ENCODE results near the gene TACR1.

Gene TACR1

DNA sequence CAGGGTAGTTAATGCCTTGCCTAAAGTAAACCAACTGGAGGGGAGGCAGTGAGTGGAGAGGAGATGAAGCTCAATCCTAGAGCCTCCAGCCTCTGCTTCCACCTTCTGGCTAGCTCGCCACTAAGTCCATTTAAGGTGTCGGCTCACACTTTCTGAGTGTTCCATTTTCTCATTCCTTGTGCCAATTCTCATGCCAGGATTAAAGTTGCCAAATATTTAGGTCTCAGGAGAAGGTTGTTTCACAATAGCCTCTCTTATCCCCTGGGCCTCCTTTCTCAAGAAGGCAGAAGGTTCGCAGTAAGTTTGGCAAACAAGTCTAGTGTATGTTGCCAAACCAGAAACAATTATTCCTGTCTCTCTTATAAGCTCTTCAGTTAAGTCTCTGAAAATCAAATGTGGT, 57.2 kb downstream of the TACR1 start:
- no peak for DNase-seq

DNA sequence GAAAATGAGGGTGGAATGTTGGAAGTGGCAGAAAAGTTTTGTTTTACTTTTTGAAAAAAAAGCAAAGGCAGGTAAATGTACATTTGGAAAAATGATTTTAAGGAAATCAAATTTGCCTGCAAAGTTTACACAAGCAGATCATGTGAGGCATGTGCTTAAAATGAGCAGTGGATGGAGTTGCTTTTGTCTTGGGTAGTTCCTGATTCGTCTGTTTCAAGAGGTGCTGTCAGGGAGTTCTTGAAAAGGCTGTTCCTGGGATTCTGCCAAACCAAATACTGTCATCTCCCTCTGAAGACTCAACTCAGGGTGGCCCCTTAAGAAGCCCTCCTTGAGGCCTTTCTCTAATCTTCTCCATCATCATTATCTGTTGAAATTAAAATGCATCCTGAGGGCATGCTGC, 59.0 kb downstream of the TACR1 start:
- DNase-seq = no peak

DNA sequence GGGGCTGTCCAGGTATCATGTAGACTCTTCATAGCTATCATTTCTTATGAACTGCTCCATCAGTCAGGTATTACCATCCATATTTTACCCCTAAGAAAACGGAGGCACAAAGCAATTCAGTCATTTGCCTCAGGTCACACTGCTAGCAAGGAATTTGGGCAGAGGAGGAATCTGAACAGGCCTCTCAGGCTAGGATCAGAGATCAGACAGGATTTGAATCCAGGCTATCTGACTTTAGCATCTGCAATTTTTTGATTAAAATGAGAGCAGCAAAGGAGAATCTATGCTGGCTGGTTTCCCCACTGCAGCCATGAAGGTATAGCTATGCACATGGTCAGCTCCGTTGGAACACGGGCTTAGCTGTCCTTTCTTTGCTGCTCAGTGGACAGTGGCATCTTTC, 60.1 kb downstream of the TACR1 start:
- no peak for DNase-seq

DNA sequence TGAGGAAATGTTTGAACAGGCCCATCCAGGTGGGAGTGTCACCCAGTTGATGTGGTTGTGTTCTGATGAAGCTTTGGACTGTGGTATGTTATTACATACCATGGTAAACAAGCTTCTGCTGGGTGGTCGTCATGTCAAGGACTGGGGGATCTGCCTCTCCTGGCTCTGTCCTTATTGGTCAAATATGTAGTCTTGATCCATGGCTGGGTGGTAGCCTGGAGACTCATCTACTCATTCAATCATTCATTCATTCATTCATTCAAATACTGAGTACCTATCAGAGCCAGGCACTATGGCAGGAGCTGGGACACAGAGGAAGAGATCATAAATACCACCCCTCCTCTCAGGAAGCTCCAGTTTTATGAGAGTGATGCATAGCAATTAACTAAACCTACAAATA, 60.8 kb downstream of the TACR1 start:
- DNase-seq = no peak

DNA sequence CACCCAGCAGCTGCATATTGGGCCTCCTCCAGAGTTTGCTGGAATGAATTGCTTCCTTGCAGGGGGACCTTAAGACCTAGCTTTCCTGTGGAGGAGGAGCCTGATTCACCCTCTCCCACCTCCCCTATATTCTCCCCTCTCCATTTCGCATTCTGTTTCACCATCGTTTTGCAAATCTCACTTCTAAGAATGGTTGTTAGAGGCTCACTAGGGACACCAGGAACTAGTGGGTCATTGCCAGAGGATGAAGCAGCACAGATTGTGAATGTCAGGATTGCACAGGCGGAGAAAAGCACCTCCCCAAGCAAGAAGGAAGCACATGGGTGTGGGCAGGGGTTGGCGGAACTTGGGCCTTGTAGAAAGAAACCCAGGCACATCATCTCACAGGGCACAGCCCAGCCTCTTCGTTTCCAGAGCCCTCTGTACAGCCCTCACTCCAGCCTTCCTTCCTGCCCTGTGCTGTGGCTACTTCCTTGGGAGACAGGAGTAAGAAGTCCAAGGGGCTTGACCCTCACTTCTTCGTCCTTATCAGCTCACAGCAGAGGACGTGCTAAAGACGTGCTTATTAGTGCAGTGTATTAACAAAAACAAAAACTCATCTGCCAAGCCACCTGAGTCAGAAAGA, 63.4 kb downstream of the TACR1 start:
- DNase-seq = no peak

DNA sequence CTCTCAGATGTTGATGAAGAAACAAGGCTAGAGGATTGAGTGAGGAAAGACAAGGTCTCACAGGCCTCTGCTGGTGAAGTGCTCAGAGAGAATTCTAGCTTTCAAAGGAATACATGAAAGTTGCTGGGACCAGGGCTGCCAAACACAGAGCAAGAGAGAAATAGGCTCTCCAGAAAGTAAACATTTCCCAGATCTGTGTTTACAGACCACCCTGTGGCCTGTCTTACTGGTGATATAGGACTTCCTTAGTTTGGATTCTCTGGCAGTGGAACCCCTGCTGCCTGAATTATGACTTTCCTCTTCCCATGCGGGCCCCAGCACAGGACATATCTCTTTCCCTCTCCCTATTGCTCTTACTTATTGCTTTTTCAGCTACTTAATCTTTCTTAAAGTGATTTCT, 64.5 kb downstream of the TACR1 start:
- no peak for DNase-seq

DNA sequence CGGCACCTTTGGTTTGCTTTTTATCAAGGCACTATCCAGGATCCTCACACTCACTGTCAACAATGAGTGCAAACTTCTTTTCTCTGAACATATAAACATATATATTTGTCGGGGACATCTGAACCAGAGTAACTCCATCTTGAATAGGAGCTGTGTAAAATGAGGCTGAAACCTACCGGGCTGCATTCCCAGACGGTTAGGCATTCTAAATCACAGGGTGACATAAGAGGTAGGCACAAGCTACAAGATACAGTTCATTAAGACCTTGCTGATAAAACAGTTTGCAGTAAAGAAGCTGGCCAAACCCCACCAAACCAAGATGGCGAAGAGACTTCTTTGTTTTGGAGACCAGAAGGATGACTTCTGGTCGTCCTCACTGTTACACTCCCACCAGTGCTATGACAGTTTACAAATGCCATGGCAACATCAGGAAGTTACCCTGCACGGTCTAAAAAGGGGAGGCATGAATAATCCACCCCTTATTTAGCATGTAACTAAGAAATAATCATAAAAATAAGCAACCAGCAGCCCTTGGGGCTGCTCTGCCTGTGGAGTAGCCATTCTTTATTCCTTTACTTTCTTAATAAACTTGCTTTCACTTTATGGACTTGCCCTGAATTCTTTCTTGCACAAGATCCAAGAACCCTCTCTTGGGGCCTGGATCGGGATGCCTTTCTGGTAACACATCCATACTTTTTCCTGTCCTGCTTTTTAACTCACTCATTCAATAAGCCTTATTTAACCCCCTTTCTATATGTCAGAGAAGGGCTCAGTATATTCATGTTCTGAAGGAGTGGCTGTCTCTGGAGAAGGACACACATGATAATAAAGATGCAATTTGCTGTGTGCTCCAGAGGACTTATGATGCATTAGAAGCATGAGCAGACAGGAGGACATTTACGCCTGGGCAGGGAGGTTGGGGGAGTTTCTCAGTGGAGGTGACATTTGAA, 65.4 kb downstream of the TACR1 start:
- no peak for DNase-seq

DNA sequence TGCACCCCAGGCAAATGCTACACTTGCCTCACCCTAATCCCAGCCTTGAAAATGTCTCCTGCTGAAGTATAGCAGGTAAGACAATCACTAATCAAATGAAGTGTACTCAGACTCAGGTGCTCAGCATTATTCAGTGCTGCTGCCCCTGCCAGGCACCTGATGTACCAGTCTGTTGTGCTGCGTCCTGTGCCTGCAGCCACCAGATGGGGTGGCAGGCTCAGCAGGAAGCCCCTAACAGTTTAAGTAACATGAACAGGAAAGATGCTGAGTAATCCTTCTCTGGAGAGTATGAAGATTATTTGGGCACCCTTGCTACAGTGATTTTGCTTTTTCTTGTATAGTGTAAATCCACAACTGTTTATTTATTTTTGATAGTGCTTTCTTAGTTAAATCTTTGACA, 69.1 kb downstream of the TACR1 start:
- no peak for DNase-seq

DNA sequence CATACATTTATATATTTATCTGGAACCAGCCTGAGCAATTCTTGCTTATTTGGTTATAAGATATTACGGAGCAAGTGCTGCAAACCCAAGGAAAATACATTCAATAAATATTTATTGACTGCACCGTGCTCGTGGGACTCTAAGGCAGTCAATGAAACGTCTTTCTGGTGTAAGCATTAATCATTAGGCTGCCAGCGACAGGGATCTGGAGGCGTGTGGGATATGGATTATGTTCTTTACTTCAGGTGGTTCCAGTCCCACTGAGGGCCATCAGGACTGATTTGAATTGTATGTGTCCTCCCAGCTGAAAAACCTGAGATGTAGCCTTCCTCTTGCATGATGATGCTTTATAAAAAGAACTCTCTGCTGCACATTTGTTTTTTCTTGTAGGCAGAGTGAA, 75.4 kb downstream of the TACR1 start:
- DNase-seq = no peak

DNA sequence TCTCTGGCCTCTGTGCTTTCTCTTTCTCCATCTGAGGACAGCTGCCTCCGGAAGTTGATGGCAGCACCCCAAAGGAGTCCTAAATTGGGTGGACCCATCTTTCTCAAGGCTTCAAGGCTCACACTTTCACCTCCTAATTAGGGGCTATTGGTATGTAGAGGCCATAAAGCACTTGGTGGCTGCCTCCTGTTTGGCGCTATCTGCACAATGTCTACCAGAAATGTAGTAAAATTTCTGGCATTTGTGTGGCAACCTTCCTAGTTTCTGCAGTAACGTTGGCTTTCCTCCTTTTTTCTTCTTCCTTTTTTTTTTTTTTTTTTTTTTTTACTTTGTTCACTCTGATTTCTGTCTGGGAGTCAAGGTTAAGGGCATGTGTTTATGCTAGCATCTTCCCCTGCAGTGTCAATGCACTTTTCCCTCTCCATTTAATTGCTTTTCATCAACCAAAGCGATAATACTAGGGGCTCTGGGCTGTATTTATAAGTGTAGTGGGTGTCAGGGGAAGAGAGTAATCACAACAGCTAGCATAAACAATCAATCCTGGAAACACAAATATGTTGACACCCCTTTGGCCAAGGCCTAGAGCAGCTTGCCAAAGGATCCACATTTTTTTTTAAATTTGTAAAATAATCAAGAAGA, 86.0 kb downstream of the TACR1 start:
- DNase-seq = no peak

DNA sequence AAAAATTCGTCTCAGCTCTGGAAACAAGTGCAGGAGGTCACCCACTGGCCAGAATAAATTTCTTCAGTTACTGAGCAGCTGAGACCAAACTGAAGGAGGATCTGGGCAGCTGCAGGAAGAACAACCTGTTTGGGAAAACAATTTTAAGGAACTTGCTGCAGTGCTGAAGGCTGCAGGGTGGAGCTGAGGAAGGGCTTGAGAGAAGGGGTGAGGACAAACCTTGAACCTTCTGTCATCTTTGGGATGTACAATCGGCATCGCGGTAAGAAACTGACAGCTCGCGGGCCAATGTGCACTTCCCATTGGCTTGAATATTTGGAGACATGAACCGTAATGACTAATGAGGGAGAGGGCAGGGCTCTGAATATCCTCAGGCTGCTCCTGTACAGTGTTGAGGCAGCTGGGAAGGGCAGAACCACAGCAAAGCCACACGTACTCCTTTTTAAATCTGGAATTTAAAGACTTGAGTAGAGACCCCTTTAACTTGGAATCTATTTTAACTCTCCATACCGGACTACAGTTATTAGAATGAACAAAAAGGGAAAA, 90.3 kb downstream of the TACR1 start:
- DNase-seq = no peak

DNA sequence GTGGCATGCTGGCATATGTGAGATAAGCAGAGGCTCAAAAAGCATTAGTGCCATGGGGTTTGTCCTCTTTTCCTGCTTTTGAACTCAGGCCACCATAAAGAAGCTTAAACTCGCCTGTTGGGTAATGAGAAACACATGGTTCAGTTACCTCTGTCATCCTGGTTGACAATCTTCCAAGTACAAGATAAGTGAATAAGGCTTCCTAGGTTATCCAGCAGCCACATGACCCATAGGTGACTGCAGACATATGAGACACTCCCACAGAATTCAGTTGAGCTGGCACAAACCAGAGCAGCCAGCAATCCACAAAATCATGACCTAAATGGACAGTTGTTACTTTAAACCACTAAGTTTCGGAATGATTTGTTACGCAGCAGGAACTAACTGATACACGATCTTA, 97.3 kb downstream of the TACR1 start:
- DNase-seq = no peak

DNA sequence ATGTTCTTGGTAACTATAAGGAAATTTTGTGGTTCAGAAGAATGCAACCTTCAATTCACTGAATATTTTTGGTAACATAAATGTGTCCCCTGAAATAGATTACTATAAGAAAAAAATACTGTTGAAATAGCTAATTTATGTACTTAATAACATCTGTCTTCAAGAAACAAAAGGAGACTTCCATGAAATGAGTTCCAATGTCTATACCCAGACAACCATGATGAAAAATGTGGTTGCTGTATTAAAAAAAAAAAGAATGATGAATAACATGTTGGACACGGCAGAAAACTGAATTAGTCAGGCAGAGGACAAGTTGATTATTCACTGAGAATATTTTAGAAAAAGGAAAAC, 98.5 kb downstream of the TACR1 start:
- DNase-seq = no peak

DNA sequence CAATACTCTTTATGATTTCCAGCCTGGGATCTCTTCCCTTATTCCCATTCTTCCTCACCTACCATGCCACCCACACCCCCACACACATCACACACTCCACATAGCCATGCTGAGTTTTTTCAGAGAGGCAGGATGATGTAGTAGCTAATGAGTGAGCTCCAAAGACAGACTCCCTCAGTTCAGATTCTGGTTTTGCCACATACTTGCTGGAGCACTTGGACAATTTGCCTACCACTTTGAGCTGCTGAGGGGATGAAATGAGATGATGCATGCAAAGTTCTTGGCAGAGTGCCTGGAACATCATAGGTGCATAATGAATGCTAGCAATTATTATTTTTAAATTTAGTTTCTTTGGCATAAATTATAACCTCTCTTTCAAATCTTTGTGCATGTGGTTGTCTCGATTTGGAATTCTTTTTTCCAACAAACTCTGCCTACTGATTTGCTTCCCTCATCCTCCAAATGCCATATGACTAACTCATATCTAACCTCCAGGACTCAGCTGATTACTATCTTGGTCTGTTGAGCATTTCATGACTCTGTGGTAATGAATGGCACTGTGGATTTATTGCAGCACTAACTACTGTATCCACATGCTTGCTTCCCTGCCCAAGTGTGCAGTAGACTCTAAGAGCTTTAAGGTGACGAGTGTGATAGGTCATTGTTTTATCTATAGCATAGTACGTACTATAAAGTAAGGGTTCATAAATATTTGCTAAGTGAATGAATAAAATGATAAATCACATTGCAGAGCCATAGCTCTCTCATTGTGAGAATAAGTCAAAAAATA, 99.1 kb downstream of the TACR1 start:
- no peak for DNase-seq

DNA sequence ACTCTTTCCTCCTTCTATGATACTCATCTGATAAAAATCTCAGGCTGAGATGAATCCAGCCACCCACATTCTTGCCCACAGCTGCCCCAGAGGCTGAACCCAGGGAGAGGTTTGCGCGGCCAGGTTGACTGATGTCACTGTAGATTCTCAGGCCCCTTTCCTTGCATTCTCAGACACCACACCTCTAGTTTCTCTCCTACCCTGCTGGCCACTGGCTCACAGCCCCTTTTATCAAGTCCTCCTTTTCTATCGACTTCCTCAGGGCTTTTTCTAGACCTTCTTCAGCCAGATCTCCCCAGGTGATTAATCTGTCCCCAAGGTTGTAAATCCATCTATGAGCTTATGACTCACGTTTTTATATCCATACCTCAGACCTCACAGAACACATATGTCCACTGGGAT, 99.8 kb downstream of the TACR1 start:
- no peak for DNase-seq

DNA sequence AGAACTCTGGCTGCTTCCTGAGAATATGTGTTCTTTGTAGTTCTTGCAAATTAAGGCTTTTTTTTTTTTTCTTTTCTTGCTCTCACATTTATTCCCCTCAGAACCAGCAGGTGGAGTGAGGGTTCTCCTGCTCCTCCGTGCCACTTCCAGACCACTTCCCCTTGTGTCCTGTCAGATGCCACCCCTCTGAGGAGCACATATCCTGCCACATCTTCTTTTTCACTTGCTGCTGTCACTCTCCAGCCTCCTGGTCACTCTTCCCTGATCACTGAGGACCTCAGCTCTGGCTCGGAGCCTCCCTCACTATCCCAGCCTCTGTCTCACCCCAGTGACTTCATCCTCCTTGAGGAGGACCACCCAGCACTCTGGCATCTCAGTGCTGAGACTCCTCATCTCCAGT, 100.5 kb downstream of the TACR1 start:
- DNase-seq = no peak

DNA sequence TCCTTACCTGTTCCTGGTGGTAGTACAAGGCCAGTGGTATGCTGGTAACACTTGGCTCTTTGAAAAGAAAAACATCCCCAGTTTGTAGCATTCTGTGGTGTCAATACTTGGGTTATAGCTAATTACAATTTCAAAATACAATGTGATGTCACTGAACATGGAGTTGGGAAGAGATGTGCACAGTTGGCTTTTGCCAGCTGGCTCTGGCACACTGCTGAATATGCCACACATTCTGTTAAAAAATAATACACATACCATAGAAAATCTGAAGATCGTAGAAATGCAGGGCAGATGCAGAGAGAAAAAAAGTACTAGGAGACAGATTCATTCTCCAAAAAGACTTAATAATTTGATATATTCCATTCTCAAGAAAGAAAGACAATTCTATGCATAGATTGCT, 101.5 kb downstream of the TACR1 start:
- no peak for DNase-seq

DNA sequence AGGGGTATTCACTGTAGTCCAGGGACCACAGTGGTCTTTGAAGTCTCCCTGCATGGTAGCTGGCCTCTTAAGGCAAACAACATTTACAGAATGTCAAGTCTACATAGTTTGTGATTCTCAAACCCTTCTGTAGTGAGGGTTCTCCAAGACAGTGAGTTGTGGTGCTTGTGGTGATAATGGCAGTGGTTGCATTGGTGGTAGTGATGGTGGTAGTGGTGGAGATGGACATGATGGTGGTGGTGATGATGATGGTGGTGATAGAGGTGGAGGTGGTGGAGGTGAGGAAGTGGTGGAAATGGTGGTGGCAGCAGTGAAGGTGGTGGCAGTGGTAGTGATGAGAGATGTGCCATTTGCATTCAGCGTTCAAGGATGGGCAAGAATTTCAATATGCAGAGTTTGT, 104.9 kb downstream of the TACR1 start:
- no peak for DNase-seq

DNA sequence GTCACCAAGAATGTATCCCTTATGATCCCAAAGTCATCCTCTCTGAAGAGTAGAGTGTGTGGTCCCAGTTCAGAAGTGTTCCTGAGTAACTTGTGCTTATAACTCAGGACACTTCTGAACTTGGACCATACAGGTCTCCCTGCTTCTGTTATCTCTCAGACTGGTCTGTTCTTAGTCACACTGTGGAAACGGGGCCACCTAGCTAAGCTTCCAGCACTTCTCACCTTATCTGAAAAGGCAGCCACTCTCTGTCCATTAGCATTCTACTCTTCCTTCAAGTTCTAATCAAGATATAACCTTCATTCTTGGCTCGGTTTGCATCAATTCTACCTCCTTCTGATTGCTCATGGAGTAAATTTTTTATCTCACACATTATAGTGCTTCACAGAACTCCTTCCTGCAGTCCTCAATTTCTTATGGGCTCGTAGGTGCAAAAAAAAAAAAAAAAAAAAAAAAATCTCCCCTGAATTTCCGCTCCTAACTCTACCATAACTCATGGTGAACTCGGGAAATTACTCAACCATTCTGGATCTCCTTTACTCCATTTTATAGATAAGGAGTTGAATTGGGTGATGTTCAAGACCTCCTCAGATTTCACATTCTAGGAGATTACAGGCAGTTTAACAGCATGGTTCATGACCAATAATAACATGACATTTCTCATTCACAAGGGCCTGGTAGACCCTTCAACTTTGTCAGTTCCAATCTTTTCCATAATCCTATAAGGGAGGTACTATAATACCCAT, 108.4 kb downstream of the TACR1 start:
- DNase-seq = no peak

DNA sequence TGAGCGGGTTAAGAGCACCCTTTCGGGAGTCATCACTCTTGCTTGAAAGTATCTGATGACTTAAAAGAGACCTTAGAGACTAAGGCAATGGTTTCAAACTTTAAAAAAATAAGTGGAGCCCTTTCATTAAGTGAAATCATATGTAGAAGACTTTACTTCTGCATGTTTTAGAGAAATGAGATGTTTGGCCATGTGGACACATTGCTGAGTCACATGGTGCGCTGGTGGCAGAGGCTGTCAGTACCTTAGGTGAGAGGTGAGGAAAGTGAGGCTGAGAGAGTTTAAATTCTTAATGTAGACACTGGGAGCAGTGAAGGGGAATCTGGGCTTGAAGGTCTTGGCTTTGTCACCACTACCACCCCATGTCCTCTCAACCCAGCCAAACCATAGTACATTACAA, 109.8 kb downstream of the TACR1 start:
- no peak for DNase-seq

DNA sequence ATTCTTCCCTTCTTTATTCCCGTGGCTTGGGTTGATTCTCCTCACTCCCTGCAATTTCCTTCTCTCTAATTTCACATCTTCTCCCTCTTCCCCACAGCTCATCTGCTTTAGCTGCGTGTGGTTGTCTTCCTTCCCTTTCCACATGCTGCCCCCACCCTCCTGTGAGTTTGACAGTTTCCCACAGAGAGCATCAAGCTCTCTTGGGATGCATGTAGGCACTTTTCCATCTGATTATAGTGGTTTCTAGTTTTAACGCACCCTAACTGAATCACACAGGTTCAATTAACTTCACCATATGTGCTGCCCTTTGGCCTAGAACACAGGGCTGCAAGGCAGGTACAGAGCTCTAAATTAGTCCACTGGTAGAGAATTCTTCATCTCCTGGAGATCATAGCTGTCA, 110.5 kb downstream of the TACR1 start:
- DNase-seq = no peak

DNA sequence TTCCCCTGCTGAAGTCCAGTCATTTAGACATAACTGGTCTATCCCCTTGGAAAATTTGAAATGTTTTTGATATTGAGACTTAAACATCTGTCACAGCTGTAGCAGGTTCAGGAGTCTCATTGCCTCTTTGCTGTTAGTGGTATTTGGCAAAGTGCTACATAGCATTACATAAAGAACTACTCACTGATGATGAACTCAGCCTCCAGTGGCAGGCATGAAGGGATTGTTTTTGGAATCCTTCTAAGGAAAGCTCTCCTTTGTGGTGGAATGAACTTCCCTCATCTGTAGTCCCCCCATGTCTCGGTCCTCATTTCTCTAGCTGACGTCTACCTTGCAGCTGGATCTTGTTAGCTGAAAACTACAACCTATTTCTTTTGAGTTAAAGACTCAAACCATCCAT, 111.6 kb downstream of the TACR1 start:
- no peak for DNase-seq

Measured in hippocampal formation (tissue), 2 donors.